H54 (cell line): Measurements from ENCODE around the gene PRKG1.

Source experiments
- DNase-seq: peaks from one replicate; pipeline ENCODE4 v3.0.0; 2011; ENCODE audit warnings: low spot score, mixed read lengths; ENCODE audit not compliant: insufficient read length
- FAIRE-seq: peaks from 3 replicates; lab custom pipeline; 2011; peaks lifted over from hg19 to GRCh38; lab: Jason Lieb, UNC
- POLR2A ChIP-seq: IDR thresholded peaks from 2 replicates; pipeline ENCODE4 v1.6.1; 2011; ENCODE audit warnings: low read depth, mild to moderate bottlenecking, low read length

The PRKG1 gene

DNA sequence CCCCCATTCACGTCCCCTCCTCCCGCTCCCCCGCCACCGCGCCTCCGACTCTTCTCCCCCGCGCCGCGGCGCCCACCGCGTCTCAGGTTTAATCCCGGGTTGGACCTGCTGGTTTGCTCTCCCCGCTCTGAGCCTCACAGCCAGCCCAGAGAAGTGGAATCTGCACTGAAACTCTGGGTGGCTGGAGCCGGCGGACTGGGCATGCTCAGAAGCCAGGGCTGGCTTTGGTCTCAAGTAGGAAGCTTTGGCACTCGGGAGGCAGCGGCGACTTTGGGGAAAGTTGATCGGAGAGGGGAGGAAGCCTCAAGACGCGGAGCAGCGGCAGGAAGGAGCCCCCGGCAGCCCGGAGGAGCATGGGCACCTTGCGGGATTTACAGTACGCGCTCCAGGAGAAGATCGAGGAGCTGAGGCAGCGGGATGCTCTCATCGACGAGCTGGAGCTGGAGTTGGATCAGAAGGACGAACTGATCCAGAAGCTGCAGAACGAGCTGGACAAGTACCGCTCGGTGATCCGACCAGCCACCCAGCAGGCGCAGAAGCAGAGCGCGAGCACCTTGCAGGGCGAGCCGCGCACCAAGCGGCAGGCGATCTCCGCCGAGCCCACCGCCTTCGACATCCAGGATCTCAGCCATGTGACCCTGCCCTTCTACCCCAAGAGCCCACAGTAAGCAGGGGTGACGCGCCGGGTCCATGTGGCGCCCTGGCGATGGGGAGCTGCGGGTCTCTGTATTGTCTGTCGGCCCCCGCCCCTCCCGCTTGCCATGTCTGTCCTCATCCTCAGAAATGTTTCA, at the start of gene PRKG1:
Gene PRKG1 (plus strand): TSS at position 250 of the 791 bp plus-strand sequence.
- DNase-seq (peak; percentile 63), FAIRE-seq (peak; percentile 50)
- TF ChIP-seq POLR2A, result no peak; the same call in 1 of the 2 replicates

DNA sequence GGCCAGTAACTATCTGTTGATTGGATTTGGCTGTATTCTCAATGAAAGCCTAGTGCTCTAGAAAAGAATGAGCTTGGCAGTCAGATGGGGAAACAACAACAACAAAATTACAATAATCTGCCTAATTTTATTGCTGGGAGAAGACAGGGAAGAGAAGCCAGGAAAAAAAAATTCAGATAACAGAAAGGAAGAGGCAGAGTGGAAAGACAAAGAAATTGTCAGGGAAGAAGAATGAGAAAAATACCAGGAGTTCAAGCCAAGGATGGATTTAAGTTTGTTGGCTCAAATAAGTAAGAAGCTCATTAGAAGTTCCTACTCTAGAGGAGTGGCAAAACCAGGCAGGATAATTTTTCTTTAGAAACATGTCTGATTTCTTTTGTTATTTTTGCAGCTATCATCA, 45.9 kb upstream of the PRKG1 start:
- no peak for FAIRE-seq

DNA sequence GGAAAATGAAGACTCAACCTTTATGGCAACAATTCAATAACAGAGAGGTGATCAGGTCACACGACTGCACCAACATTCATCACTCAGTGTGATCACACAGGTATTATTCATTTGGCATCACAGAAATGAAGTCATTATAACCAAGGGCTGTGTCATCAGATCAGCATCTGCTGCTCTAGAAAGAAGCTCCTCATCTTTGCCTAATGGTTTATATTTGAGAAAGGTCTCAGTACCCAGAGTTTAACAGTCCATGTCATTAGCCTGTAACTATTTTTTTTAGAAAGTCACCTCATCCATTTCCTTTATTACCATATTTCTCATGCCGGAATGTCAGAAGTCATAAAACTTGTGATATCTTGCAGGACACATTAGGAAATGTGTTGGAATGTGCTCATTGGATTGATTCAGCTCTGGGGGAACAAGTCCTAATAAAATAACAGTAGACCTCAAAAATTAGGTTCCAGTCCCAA, 45.1 kb upstream of the PRKG1 start:
- DNase-seq (no peak), FAIRE-seq (peak; percentile 6)
- no peak for TF ChIP-seq POLR2A

More for the DNA sequence above, 45.9 kb upstream of the PRKG1 start:
- no peak for DNase-seq
- no peak for TF ChIP-seq POLR2A

DNA sequence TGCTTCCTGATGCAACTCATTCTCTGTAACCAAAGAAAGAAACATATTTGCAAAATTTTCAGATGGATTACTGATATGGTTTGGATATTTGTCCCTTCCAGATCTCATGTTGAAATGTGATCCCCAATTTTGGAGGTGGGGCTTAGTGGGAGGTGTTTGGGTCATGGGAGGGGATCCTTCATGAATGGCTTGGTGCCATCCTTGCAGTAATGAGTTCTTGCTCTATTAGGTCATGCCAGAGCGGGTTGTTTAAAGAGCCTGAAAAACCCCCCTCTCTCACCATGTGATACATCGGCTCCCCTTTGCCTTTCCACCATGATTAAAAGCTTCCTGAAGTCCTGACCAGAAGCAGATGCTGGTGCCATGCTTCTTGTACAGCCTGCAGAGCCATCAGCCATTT, 43.8 kb upstream of the PRKG1 start:
- no peak for FAIRE-seq
- no peak for TF ChIP-seq POLR2A
- no peak for DNase-seq

DNA sequence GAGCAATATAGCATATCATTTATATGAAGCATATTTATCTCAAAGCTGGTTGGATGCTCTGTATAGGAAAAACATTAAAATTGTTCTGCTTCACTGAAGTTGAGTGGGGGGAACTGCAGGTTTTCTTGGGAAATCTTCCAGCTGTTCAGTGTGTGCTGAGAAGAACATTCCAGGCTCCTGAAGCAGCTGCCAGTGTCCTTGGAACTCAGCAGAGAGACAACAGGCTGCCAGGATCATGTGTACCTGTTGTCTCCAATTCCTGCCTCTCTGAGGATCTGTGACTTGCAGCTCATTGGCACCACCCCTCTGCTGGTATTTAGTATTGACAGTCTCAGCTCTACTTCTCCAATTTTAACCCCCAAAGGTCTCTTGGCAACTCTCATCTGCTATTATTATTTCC, 42.3 kb upstream of the PRKG1 start:
- no peak for TF ChIP-seq POLR2A
- FAIRE-seq (no peak), DNase-seq (no peak)

DNA sequence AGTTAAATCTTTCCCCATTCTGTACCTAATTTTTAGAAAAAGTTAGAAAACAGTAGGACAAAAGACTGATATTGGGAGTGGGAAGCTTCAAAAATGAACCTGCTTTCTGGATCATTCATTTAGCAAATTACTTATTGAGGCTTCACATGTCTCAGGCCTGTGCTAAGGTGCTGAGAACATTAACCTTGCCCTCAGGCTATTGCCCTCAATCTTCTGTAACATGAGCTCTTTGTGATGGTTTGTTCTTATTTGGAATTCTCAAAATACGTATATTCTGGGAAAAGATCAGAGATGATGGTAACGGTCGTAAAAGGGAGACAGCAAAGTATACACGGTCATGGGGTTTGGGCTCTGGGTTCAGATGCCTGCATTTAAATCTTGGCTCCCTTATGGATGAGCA, 39.5 kb upstream of the PRKG1 start:
- TF ChIP-seq POLR2A, result no peak
- FAIRE-seq (no peak), DNase-seq (no peak)

DNA sequence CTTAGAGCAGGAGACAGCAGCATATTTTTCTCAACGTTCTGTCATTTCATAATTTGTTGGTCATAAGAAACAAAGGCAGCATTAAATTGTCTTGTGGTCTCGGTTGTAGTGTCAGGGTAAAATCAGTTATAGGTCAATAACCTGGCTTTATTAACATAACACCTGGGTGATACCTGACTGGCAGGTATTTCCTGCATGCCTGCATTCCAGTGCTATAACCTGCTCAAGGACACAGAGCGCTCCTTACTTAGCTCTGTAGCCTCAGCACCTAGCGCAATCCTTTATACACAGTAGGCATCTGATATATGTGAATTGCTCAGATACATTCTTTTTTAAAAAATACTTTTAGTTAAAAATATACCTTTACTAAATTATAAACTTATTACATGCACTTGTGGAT, 38.9 kb upstream of the PRKG1 start:
- no peak for TF ChIP-seq POLR2A
- DNase-seq, result no peak

DNA sequence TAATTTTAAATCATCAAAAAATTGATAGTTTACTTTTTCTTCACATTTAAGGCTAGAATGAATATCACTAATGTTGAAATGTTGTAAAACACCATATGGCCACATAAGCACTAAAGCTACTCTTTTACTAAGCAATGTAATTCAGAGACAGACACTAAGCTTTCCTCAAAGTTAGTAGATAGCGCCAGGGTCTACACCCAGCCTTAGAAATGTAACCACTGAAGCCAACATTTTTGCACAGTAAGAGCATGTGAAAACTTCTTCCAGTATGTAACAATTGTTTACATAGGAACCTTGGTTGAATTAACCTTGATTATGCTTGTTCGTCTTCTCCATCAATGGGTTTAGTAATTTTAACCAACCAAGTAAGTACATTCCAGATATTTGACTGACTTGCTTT, 28.4 kb upstream of the PRKG1 start:
- FAIRE-seq, result no peak
- no peak for DNase-seq

More for the DNA sequence above, 38.9 kb upstream of the PRKG1 start:
- FAIRE-seq, result no peak

DNA sequence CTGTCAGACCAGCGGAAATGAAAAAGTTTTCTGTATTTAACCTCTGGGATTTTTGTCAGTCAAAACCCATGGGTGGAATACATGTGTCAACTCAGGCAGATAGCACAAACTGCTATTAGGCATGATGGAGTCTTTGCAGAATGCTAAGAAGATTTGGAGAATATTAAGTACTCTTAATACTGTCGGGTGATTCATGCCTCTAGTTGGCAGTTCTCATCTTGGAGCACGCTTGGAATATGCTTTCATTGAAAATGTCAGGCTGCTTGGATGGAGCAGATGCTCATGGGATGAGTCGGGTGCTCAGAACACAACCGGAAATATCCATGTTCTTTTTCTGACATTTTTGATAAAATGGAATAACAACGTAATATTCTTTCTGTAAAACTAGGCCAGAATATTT, 27.6 kb upstream of the PRKG1 start:
- TF ChIP-seq POLR2A, result no peak
- FAIRE-seq, result no peak
- no peak for DNase-seq

More for the DNA sequence above, 28.4 kb upstream of the PRKG1 start:
- TF ChIP-seq POLR2A, result no peak

DNA sequence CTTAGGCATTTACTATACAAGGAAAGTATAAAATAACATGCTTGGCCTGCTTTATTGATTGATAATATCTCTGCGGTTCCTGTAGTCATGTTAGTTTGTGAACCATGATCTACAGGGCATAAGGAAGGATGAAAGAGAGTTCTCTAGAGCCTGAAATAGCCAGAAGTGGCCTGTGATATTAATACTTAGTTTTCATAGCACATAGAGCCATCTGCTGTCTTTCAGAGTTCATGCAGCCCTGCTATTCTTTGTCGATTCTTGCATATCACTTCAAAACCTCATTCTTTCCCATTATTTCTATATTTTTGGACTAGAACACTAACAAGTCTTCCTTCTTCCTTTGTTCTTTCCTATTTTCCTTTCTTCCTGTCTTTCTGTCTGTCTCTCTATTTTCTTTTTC, 26.4 kb upstream of the PRKG1 start:
- no peak for TF ChIP-seq POLR2A
- DNase-seq, result no peak
- FAIRE-seq, result no peak

DNA sequence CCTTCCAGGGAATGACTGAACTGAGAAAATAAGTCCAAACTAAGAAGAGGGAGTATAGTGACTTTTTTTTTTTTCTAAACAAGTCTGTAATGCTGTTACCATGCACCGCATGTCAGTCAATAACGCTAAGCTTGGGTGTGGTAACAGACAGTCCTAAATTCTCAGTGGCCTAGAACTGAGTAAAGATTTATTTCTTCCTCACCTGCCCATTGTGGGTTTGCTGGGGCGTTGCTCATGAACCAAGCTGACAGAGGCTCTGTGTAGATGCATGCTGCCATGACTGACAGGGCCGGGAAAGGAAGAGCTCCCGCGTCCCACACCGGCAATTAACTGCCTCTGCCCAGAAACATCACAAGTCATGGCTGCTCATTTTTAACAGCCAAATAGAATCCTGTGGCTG, 25.5 kb upstream of the PRKG1 start:
- DNase-seq (no peak), FAIRE-seq (no peak)

DNA sequence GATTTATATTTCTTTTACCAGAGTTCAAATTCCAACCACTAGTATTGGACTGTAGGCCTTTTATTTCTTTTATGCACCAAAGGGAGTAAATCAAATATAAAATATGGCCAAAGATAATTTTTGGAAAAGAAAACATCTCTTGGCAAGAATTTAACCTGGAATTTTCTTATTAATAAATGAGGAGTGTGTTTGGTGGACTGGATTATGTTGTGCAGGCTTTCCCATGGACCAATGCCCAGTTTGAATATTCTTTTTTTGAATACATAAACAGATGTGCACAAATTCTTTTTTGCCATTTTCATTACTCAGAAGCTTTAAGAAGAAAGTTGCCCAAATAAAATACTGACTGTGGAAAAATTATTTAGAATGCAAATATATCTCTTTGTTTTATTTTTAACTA, 22.1 kb upstream of the PRKG1 start:
- TF ChIP-seq POLR2A, result no peak
- FAIRE-seq (no peak), DNase-seq (no peak)

More for the DNA sequence above, 25.5 kb upstream of the PRKG1 start:
- no peak for TF ChIP-seq POLR2A

DNA sequence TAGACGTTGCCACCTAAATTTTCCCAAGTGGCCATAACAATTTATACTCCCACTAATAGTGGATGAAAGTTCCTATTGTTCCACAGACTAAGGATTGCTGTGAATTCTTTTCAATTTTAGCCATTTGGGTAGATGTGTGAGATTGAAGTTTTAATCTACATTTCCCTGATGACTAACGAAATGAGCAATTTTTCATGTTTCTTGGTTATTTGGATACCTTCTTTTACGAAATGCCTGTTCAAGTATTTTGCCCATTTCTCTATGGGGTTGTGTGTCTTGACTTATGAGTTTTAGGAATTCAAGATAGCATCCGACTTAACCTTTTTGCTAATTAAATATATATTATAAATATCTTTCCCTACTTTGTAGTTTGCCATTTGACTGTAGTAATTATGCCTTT, 16.4 kb upstream of the PRKG1 start:
- FAIRE-seq (no peak), DNase-seq (no peak)
- no peak for TF ChIP-seq POLR2A

DNA sequence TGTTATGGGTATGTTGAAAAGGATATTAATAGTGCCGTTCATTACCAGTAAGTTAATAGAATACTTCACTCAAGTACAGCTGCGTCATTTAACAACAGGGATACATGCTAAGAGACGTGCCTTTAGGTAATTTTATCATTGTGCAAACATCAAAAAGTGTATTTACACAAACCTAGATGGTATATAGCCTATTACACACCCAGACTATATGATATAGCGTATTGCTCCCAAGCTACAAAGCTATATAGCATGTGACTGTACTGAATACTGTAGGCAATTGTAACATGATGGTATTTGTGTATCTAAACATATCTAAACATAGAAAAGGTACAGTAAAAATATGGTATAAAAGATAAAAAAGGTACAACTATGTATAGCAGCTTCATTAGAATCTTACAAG, 11.1 kb upstream of the PRKG1 start:
- FAIRE-seq (no peak), DNase-seq (no peak)
- TF ChIP-seq POLR2A, result no peak

DNA sequence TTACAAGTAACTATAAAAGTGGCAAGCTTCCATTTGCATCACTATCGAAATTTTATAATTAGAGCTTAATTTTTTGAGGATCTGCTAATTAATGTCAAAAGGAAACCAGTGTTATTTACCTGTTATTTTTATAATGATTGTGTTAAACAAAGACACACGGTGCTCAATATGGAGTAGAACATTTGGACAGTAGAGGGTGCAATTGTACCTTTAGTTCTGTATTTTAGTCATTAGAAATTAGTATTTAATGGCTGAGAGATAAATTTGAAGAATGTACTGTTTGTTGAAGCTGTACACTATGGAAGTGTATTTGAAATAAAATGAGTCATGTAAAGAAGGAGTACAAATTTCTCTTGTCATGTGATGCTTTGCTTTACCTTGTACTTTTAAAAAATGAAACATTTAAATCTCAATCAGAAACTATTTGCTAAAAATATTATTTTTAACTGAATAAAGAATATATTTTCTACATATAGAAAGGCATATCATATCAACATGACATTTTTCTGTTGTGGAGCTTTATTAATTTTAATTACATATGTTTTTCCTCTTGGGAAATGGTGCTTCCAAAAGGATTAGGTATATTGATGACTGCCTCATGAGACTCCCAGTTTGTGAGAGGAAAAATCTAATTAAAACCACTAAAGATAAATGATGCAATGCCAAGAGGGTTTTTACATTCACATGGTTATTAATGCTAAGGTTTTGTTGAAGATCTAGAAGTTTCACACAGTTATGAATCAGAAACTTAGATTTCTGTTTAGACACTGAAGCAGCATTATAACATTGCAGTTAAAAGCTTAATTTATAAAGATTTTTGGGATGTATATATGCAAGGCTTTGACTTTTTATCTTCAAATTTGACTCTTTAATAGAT, 10.4 kb upstream of the PRKG1 start:
- TF ChIP-seq POLR2A, result no peak
- DNase-seq (no peak), FAIRE-seq (no peak)
